ENCODE measurements around the gene FBRS. TPM values are rescaled to one million over a fixed set of nuclear protein-coding genes. Genes with fewer than 3 reads are reported as not detected.

FBRS gene
- total and polyA plus RNA-seq, 2 donors (not counting 3 experiments of a cell fraction or from before 2014, with no cell fraction given) = 15.5 to 68.6 TPM

DNA sequence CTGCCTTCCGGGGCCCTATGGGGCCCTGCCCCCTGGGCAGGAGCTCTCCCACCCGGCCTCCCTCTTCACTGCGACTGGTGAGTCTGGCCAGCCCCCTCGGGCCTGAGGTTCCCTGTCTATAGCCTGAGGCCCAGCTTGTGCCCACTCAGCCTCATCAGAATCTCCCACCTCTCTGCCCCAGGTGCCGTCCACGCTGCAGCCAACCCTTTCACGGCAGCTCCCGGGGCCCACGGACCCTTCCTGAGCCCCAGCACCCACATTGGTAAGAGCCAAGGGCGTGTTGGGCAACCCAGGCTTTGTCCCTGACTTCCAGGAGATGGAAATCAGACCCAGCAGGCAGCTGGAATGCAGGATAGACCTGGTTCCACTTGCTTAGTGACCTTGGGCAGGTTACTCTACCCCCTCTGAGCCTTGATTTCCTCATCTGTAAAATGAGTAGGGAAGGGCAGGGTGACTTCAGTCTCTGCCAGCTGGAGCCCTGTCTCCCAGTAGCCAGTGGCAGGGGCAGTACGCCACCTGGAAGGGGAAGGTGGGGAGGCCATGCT lies 9.2 kb downstream of the FBRS start:
- ChIA-PET CTCF (no interaction called here), POLR2A (no interaction called here)
- intact Hi-C loops (cut with micrococcal nuclease) = no loop called here
- no peak for TF ChIP-seq FOS (IDR thresholded peaks at IDR 0.05; ENCODE audit: borderline replicate concordance, insufficient read depth, low read length)
- TF ChIP-seq JUN (IDR thresholded peaks at IDR 0.05; ENCODE audit: borderline replicate concordance, insufficient read depth, insufficient read length, low read depth) = no peak
- no peak for TF ChIP-seq GATA2 (IDR thresholded peaks at IDR 0.05; ENCODE audit: insufficient read depth, insufficient read length, low read depth, low read length)
- TF ChIP-seq, protein P1, sequence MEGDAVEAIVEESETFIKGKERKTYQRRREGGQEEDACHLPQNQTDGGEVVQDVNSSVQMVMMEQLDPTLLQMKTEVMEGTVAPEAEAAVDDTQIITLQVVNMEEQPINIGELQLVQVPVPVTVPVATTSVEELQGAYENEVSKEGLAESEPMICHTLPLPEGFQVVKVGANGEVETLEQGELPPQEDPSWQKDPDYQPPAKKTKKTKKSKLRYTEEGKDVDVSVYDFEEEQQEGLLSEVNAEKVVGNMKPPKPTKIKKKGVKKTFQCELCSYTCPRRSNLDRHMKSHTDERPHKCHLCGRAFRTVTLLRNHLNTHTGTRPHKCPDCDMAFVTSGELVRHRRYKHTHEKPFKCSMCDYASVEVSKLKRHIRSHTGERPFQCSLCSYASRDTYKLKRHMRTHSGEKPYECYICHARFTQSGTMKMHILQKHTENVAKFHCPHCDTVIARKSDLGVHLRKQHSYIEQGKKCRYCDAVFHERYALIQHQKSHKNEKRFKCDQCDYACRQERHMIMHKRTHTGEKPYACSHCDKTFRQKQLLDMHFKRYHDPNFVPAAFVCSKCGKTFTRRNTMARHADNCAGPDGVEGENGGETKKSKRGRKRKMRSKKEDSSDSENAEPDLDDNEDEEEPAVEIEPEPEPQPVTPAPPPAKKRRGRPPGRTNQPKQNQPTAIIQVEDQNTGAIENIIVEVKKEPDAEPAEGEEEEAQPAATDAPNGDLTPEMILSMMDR (IDR thresholded peaks at IDR 0.05; ENCODE audit: extremely low read depth in 1 of 2, insufficient read depth in 1 of 2, low read depth in 1 of 2, low read length in 2 of 2) = no peak
- TF ChIP-seq POLR2AphosphoS5 (IDR thresholded peaks at IDR 0.05; ENCODE audit: insufficient read depth, low read depth, low read length) = no peak
- TF ChIP-seq MYC (IDR thresholded peaks at IDR 0.05; ENCODE audit: low read depth, low read length) = no peak
- TF ChIP-seq, protein P2, sequence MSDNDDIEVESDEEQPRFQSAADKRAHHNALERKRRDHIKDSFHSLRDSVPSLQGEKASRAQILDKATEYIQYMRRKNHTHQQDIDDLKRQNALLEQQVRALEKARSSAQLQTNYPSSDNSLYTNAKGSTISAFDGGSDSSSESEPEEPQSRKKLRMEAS (IDR thresholded peaks at IDR 0.05; ENCODE audit: insufficient read depth, insufficient read length) = no peak
- no peak for TF ChIP-seq POLR2A (IDR thresholded peaks at IDR 0.05; ENCODE audit: low read depth, low read length)
- no peak for TF ChIP-seq EZH2 (IDR thresholded peaks at IDR 0.05; ENCODE audit: borderline replicate concordance, low read depth, low read length, severe bottlenecking)
- Histone ChIP-seq H3K4me3 (replicated peaks in 1 of 3; ENCODE audit: insufficient read depth in 1 of 3, low read depth in 1 of 3, low read length in 3 of 3) (no peak overlapping the region), H3K9me3 (replicated peaks; ENCODE audit: control insufficient read depth, insufficient read depth, low read length) (no peaks in the 10 kb centered on the region), H3K27me3 (ENCODE audit: control insufficient read depth in 2 of 2, insufficient read depth in 2 of 2, low read length in 2 of 2) (no peaks in the 10 kb centered on the region), H3K79me2 (ENCODE audit: control insufficient read depth, insufficient read depth, low read length) (peaks cover 16% of the 10 kb centered on the region), H2AFZ (ENCODE audit: low read depth, low read length) (no peak overlapping the region), H3K36me3 (ENCODE audit: control insufficient read depth in 2 of 2, extremely low read depth in 1 of 2, insufficient read depth in 2 of 2, low read length in 2 of 2) (peaks cover 23 to 59% of the 10 kb centered on the region in 2 experiments), H3K4me2 (ENCODE audit: insufficient read depth, low read length) (no peak overlapping the region), H4K20me1 (replicated peaks; ENCODE audit: control insufficient read depth, extremely low read depth, insufficient read depth, low read length) (no peaks in the 10 kb centered on the region), H3K27ac (ENCODE audit: insufficient read depth, low read depth, low read length) (no peak overlapping the region), H3K4me1 (ENCODE audit: control insufficient read depth, extremely low read depth, insufficient read depth, low read length) (no peaks in the 10 kb centered on the region), H3K9me1 (replicated peaks; ENCODE audit: control insufficient read depth, extremely low read depth, insufficient read depth, low read length) (no peaks in the 10 kb centered on the region), H3K9ac (replicated peaks; ENCODE audit: extremely low read depth, insufficient read depth, low read length) (no peak overlapping the region)
- no peak for DNase-seq (ENCODE audit: low read depth, low spot score)
- BruUV-seq (replicated peaks) = no TSS peak
- dilution Hi-C loops (cut with MboI; ENCODE audit: extremely low pct_ligation_motif_present, low sequenced_read_pairs) = no loop called here
- FAIRE-seq = no peak

Data from endothelial cell of umbilical vein (primary cell).